ENCODE results near the gene PLAAT2.
"Not testable (repeated sequence)": the region's sequence is repeated elsewhere in the genome, so short reads cannot be mapped to it uniquely, and the experiment has no call there.

Gene PLAAT2

DNA sequence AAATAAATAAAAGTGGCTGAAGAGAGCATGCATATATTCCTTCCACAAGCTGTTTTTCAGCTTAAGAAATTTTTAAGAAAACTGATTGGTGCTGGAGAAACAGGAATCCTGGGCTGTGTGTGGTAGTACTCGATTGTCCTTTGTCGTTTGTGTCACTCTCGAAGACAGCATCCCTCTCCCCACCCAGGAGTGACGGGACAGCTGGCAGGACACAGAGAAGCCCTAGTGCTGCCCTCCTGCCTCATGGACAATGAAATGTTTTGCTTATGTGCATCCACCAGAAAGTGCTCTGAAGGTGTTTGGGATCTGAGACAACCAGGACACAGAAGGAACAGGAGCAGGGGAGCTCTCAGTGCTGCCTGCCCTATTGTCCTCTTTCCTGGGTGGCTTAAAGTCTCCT lies 13.8 kb downstream of the PLAAT2 start:
- TF ChIP-seq, protein P1, sequence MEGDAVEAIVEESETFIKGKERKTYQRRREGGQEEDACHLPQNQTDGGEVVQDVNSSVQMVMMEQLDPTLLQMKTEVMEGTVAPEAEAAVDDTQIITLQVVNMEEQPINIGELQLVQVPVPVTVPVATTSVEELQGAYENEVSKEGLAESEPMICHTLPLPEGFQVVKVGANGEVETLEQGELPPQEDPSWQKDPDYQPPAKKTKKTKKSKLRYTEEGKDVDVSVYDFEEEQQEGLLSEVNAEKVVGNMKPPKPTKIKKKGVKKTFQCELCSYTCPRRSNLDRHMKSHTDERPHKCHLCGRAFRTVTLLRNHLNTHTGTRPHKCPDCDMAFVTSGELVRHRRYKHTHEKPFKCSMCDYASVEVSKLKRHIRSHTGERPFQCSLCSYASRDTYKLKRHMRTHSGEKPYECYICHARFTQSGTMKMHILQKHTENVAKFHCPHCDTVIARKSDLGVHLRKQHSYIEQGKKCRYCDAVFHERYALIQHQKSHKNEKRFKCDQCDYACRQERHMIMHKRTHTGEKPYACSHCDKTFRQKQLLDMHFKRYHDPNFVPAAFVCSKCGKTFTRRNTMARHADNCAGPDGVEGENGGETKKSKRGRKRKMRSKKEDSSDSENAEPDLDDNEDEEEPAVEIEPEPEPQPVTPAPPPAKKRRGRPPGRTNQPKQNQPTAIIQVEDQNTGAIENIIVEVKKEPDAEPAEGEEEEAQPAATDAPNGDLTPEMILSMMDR (conservative IDR thresholded peaks at IDR 0.05; ENCODE audit: low read depth, low read length) = no peak
- H4K20me1 ChIP-seq (ENCODE audit: insufficient read depth) = no peaks in the 10 kb centered on the region
- no peak overlapping the region for H3K27ac ChIP-seq
- H3K4me1 ChIP-seq (ENCODE audit: low read depth, poor library complexity, severe bottlenecking) = peaks cover 17% of the 10 kb centered on the region
- no peak overlapping the region for H3K4me3 ChIP-seq (IDR thresholded peaks at IDR 0.05; ENCODE audit: insufficient read depth, low read depth, low read length)
- no peak overlapping the region for H2AFZ ChIP-seq (ENCODE audit: low read depth)
- no peak overlapping the region for H3K4me2 ChIP-seq
- H3K36me3 ChIP-seq (ENCODE audit: insufficient read depth) = no peaks in the 10 kb centered on the region
- no peaks in the 10 kb centered on the region for H3K27me3 ChIP-seq (ENCODE audit: insufficient read depth, low read depth)
- H3K9ac ChIP-seq = no peak overlapping the region
- no peaks in the 10 kb centered on the region for H3K79me2 ChIP-seq (ENCODE audit: insufficient read depth, low read depth)

DNA sequence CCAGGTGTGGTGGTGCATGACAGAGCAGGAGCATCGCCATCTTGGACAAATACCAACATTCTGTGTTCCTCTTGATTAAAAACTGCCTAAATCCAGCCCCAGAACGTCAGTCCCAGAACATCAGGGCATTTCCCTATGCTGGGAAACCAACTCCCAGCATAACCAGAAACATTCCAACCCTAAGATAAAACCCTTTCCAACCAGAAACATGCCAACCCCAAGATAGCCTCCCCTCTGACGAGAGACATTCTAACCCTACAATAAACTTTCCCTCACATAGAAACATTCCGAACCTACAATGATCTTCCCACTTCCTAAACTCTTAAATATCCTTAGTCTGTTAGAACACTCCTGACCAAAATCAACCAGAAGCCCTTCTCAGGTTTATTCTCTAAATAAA lies 15.0 kb downstream of the PLAAT2 start:
- no peak overlapping the region for H2AFZ ChIP-seq (ENCODE audit: low read depth)
- no peak overlapping the region for H3K4me3 ChIP-seq (IDR thresholded peaks at IDR 0.05; ENCODE audit: insufficient read depth, low read depth, low read length)
- no peak overlapping the region for H3K27ac ChIP-seq
- H3K9ac ChIP-seq = no peak overlapping the region
- no peaks in the 10 kb centered on the region for H4K20me1 ChIP-seq (ENCODE audit: insufficient read depth)
- peaks cover 5% of the 10 kb centered on the region for H3K4me1 ChIP-seq (ENCODE audit: low read depth, poor library complexity, severe bottlenecking)
- no peaks in the 10 kb centered on the region for H3K36me3 ChIP-seq (ENCODE audit: insufficient read depth)
- H3K27me3 ChIP-seq (ENCODE audit: insufficient read depth, low read depth) = no peaks in the 10 kb centered on the region
- TF ChIP-seq, protein P1 (conservative IDR thresholded peaks at IDR 0.05; ENCODE audit: low read depth, low read length) = no peak
- H3K4me2 ChIP-seq = no peak overlapping the region
- no peaks in the 10 kb centered on the region for H3K79me2 ChIP-seq (ENCODE audit: insufficient read depth, low read depth)

DNA sequence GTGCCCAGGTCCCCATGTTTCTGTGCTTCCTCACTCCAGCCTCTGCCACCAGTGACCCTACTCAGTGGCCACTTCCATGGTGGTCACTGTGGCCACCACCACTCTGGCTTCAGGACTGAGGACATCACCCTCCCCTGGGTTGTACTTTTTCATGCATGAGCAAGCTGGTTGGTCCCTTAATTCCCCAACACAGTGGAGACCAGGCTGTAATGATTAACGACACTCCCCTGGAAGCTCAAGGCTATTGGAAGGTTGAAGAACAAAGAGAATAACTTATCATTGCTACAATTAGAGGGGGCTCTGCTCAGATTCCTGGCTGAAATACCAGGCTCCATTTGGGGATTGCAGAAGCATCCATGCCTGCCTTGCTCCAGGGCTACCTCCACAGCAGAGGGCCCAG lies 16.1 kb downstream of the PLAAT2 start:
- no peaks in the 10 kb centered on the region for H3K36me3 ChIP-seq (ENCODE audit: insufficient read depth)
- no peaks in the 10 kb centered on the region for H4K20me1 ChIP-seq (ENCODE audit: insufficient read depth)
- no peak overlapping the region for H3K4me3 ChIP-seq (IDR thresholded peaks at IDR 0.05; ENCODE audit: insufficient read depth, low read depth, low read length)
- H3K27ac ChIP-seq = no peak overlapping the region
- H2AFZ ChIP-seq (ENCODE audit: low read depth) = no peak overlapping the region
- TF ChIP-seq, protein P1 (conservative IDR thresholded peaks at IDR 0.05; ENCODE audit: low read depth, low read length) = no peak
- H3K79me2 ChIP-seq (ENCODE audit: insufficient read depth, low read depth) = no peaks in the 10 kb centered on the region
- no peaks in the 10 kb centered on the region for H3K4me1 ChIP-seq (ENCODE audit: low read depth, poor library complexity, severe bottlenecking)
- no peak overlapping the region for H3K4me2 ChIP-seq
- H3K9ac ChIP-seq = no peak overlapping the region
- H3K27me3 ChIP-seq (ENCODE audit: insufficient read depth, low read depth) = no peaks in the 10 kb centered on the region

DNA sequence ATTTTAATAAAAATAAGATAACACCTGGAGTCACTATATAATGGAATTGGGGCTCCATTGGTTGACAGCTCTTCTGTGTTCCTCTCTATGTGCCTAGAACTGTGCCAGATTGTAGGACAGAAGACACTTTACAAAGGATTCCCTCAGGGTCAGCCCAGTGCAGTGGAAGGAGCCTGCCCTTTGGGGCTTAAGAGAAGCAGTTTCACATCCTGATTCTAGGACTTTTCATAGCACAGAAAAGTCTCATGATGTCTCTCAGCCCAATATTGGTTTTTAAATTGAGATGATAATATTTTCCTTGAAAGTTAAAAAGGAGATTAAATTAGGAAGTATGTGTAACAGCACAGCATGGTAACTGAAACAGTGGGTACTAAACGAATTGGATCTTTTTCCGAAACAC lies 19.5 kb downstream of the PLAAT2 start:
- H3K9ac ChIP-seq = no peak overlapping the region
- no peak overlapping the region for H2AFZ ChIP-seq (ENCODE audit: low read depth)
- H3K79me2 ChIP-seq (ENCODE audit: insufficient read depth, low read depth) = no peaks in the 10 kb centered on the region
- H4K20me1 ChIP-seq (ENCODE audit: insufficient read depth) = no peaks in the 10 kb centered on the region
- H3K4me2 ChIP-seq = no peak overlapping the region
- H3K4me3 ChIP-seq (IDR thresholded peaks at IDR 0.05; ENCODE audit: insufficient read depth, low read depth, low read length) = no peak overlapping the region
- TF ChIP-seq, protein P1 (conservative IDR thresholded peaks at IDR 0.05; ENCODE audit: low read depth, low read length) = no peak
- no peaks in the 10 kb centered on the region for H3K27me3 ChIP-seq (ENCODE audit: insufficient read depth, low read depth)
- no peak overlapping the region for H3K27ac ChIP-seq
- no peaks in the 10 kb centered on the region for H3K36me3 ChIP-seq (ENCODE audit: insufficient read depth)
- peaks cover 1% of the 10 kb centered on the region for H3K4me1 ChIP-seq (ENCODE audit: low read depth, poor library complexity, severe bottlenecking)

DNA sequence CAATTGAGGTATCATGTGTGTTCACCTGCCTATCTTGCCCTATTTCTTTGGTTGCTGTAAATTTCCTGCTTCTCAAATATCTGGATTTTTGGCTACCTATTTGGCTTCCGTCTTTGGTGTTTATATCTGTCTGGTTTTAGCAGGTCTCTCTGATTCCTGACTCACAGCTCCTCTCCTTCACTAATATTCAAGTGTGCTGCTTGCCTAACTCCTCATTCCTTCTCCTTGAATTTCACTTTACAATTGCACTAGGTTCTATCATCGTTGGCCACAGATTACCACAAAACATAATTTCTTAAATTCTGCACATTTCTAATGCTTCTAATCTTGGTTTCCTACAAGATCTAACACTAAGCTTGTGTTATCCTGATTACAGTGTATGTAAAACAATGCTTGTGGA lies 20.7 kb downstream of the PLAAT2 start:
- H2AFZ ChIP-seq (ENCODE audit: low read depth); H3K4me2 ChIP-seq; H3K27ac ChIP-seq; H4K20me1 ChIP-seq (ENCODE audit: insufficient read depth); H3K36me3 ChIP-seq (ENCODE audit: insufficient read depth); H3K4me3 ChIP-seq (IDR thresholded peaks at IDR 0.05; ENCODE audit: insufficient read depth, low read depth, low read length); H3K9ac ChIP-seq; H3K27me3 ChIP-seq (ENCODE audit: insufficient read depth, low read depth); H3K79me2 ChIP-seq (ENCODE audit: insufficient read depth, low read depth): not testable (repeated sequence)
- peaks cover 13% of the 10 kb centered on the region for H3K4me1 ChIP-seq (ENCODE audit: low read depth, poor library complexity, severe bottlenecking)

Measured in KMS-11 (cell line).